ENCODE measurements around the gene ETHE1. TPM values are rescaled to one million over a fixed set of nuclear protein-coding genes. Genes with fewer than 3 reads are reported as not detected.

ETHE1 gene
- total and polyA plus RNA-seq, 2 donors = 27.6 to 60.1 TPM

GRCh38 chr19:43481701-43482100 is 45.3 kb downstream of the ETHE1 start:
- Histone ChIP-seq H3K4me1 (ENCODE audit: insufficient read depth) (no peaks in the 10 kb centered on the region), H3K4me3 (ENCODE audit: low read depth, low read length) (no peak overlapping the region), H3K27ac (ENCODE audit: low read depth) (no peak overlapping the region), H3K36me3 (ENCODE audit: insufficient read depth) (no peaks in the 10 kb centered on the region)
- 85% methylated on average over 6 of the region's 6 CpGs for WGBS
- no peak for DNase-seq (ENCODE audit: extremely low spot score)

- Histone ChIP-seq H3K36me3 (ENCODE audit: insufficient read depth) (no peaks in the 10 kb centered on the region), H3K4me3 (ENCODE audit: low read depth, low read length) (no peak overlapping the region), H3K4me1 (ENCODE audit: insufficient read depth) (no peaks in the 10 kb centered on the region), H3K27ac (ENCODE audit: low read depth) (no peak overlapping the region)
- no peak for DNase-seq (ENCODE audit: extremely low spot score)
- WGBS = 98% methylated on average over 3 of the region's 3 CpGs
Observed at GRCh38 chr19:43480574-43480973, 46.4 kb downstream of the ETHE1 start.

- Histone ChIP-seq H3K36me3 (ENCODE audit: insufficient read depth) (no peaks in the 10 kb centered on the region), H3K27ac (ENCODE audit: low read depth) (no peak overlapping the region), H3K4me3 (ENCODE audit: low read depth, low read length) (no peak overlapping the region), H3K4me1 (ENCODE audit: insufficient read depth) (no peaks in the 10 kb centered on the region)
- no peak for DNase-seq (ENCODE audit: extremely low spot score)
- WGBS = 96% methylated on average over 4 of the region's 4 CpGs
Observed at GRCh38 chr19:43479961-43480561, 46.9 kb downstream of the ETHE1 start.

GRCh38 chr19:43479226-43479625 is 47.8 kb downstream of the ETHE1 start:
- H3K36me3 ChIP-seq (ENCODE audit: insufficient read depth) = no peaks in the 10 kb centered on the region
- no peak overlapping the region for H3K27ac ChIP-seq (ENCODE audit: low read depth)
- H3K4me3 ChIP-seq (ENCODE audit: low read depth, low read length) = no peak overlapping the region
- 91% methylated on average over 15 of the region's 15 CpGs for WGBS
- DNase-seq (ENCODE audit: extremely low spot score) = no peak
- no peaks in the 10 kb centered on the region for H3K4me1 ChIP-seq (ENCODE audit: insufficient read depth)

GRCh38 chr19:43478323-43478722 is 48.7 kb downstream of the ETHE1 start:
- Histone ChIP-seq H3K4me3 (ENCODE audit: low read depth, low read length) (no peak overlapping the region), H3K4me1 (ENCODE audit: insufficient read depth) (no peaks in the 10 kb centered on the region)

GRCh38 chr19:43476606-43477005 is 50.4 kb downstream of the ETHE1 start:
- no peaks in the 10 kb centered on the region for H3K4me1 ChIP-seq (ENCODE audit: insufficient read depth)
- no peaks in the 10 kb centered on the region for H3K36me3 ChIP-seq (ENCODE audit: insufficient read depth)
- no peak overlapping the region for H3K27ac ChIP-seq (ENCODE audit: low read depth)
- H3K4me3 ChIP-seq (ENCODE audit: low read depth, low read length) = no peak overlapping the region
- no peak for DNase-seq (ENCODE audit: extremely low spot score)

More at GRCh38 chr19:43478323-43478722, 48.7 kb downstream of the ETHE1 start:
- no peaks in the 10 kb centered on the region for H3K36me3 ChIP-seq (ENCODE audit: insufficient read depth)
- whole genome bisulfite sequencing = over 99% methylated on average over 3 of the region's 3 CpGs
- DNase-seq (ENCODE audit: extremely low spot score) = no peak
- H3K27ac ChIP-seq (ENCODE audit: low read depth) = no peak overlapping the region

GRCh38 chr19:43474986-43475705 is 51.9 kb downstream of the ETHE1 start:
- H3K4me3 ChIP-seq (ENCODE audit: low read depth, low read length) = peak overlapping the region; percentile 32
- 5% methylated on average over 46 of the region's 46 CpGs for WGBS
- H3K36me3 ChIP-seq (ENCODE audit: insufficient read depth) = no peaks in the 10 kb centered on the region
- no peaks in the 10 kb centered on the region for H3K4me1 ChIP-seq (ENCODE audit: insufficient read depth)
- DNase-seq (ENCODE audit: extremely low spot score) = peak; percentile 78
- H3K27ac ChIP-seq (ENCODE audit: low read depth) = peak overlapping the region; percentile 72

GRCh38 chr19:43474487-43474886 is 52.5 kb downstream of the ETHE1 start:
- no peak for DNase-seq (ENCODE audit: extremely low spot score)
- no peaks in the 10 kb centered on the region for H3K4me1 ChIP-seq (ENCODE audit: insufficient read depth)
- H3K4me3 ChIP-seq (ENCODE audit: low read depth, low read length) = no peak overlapping the region
- H3K27ac ChIP-seq (ENCODE audit: low read depth) = peak overlapping the region; percentile 55
- no peaks in the 10 kb centered on the region for H3K36me3 ChIP-seq (ENCODE audit: insufficient read depth)
- WGBS = 78% methylated on average over 4 of the region's 4 CpGs

GRCh38 chr19:43471091-43471490 is 55.9 kb downstream of the ETHE1 start:
- DNase-seq (ENCODE audit: extremely low spot score) = no peak
- no peaks in the 10 kb centered on the region for H3K4me1 ChIP-seq (ENCODE audit: insufficient read depth)
- H3K27ac ChIP-seq (ENCODE audit: low read depth) = no peak overlapping the region
- H3K4me3 ChIP-seq (ENCODE audit: low read depth, low read length) = no peak overlapping the region
- 68% methylated on average over 5 of the region's 5 CpGs for WGBS
- H3K36me3 ChIP-seq (ENCODE audit: insufficient read depth) = no peaks in the 10 kb centered on the region

- WGBS = 40% methylated on average over 10 of the region's 10 CpGs
- DNase-seq (ENCODE audit: extremely low spot score) = no peak
- no peaks in the 10 kb centered on the region for H3K36me3 ChIP-seq (ENCODE audit: insufficient read depth)
- H3K27ac ChIP-seq (ENCODE audit: low read depth) = no peak overlapping the region
- no peak overlapping the region for H3K4me3 ChIP-seq (ENCODE audit: low read depth, low read length)
- H3K4me1 ChIP-seq (ENCODE audit: insufficient read depth) = no peaks in the 10 kb centered on the region
Observed at GRCh38 chr19:43470288-43470687, 56.7 kb downstream of the ETHE1 start.

- WGBS = 65% methylated on average over 1 of the region's 1 CpG
Observed at GRCh38 chr19:43469160-43469480, 57.9 kb downstream of the ETHE1 start.

GRCh38 chr19:43468354-43469159 is 58.4 kb downstream of the ETHE1 start:
- no peak for DNase-seq (ENCODE audit: extremely low spot score)
- H3K4me1 ChIP-seq (ENCODE audit: insufficient read depth) = no peaks in the 10 kb centered on the region
- H3K36me3 ChIP-seq (ENCODE audit: insufficient read depth) = no peaks in the 10 kb centered on the region
- WGBS = 91% methylated on average over 4 of the region's 4 CpGs
- H3K4me3 ChIP-seq (ENCODE audit: low read depth, low read length) = no peak overlapping the region
- H3K27ac ChIP-seq (ENCODE audit: low read depth) = peak overlapping the region; percentile 44

More at GRCh38 chr19:43469160-43469480, 57.9 kb downstream of the ETHE1 start:
- H3K4me3 ChIP-seq (ENCODE audit: low read depth, low read length) = no peak overlapping the region
- no peaks in the 10 kb centered on the region for H3K4me1 ChIP-seq (ENCODE audit: insufficient read depth)
- no peak for DNase-seq (ENCODE audit: extremely low spot score)
- no peaks in the 10 kb centered on the region for H3K36me3 ChIP-seq (ENCODE audit: insufficient read depth)
- H3K27ac ChIP-seq (ENCODE audit: low read depth) = peak overlapping the region; percentile 44

GRCh38 chr19:43467730-43468129 is 59.3 kb downstream of the ETHE1 start:
- WGBS = 78% methylated on average over 4 of the region's 4 CpGs
- Histone ChIP-seq H3K36me3 (ENCODE audit: insufficient read depth) (no peaks in the 10 kb centered on the region), H3K4me1 (ENCODE audit: insufficient read depth) (no peaks in the 10 kb centered on the region), H3K4me3 (ENCODE audit: low read depth, low read length) (no peak overlapping the region), H3K27ac (ENCODE audit: low read depth) (peak overlapping the region; percentile 3)
- no peak for DNase-seq (ENCODE audit: extremely low spot score)

- Histone ChIP-seq H3K36me3 (ENCODE audit: insufficient read depth) (no peaks in the 10 kb centered on the region), H3K27ac (ENCODE audit: low read depth) (peak overlapping the region; percentile 3), H3K4me1 (ENCODE audit: insufficient read depth) (no peaks in the 10 kb centered on the region), H3K4me3 (ENCODE audit: low read depth, low read length) (no peak overlapping the region)
- 78% methylated on average over 6 of the region's 6 CpGs for WGBS
- no peak for DNase-seq (ENCODE audit: extremely low spot score)
Observed at GRCh38 chr19:43467276-43467675, 59.7 kb downstream of the ETHE1 start.

Data from urinary bladder (tissue), 4 donors.